ENCODE results near the gene AUTS2. TPM values are rescaled to one million over a fixed set of nuclear protein-coding genes. Genes with fewer than 3 reads are reported as not detected.

AUTS2 gene
- total RNA-seq, 4 donors from 2014 or later = 29.8 to 114 (median 59.4) TPM

DNA sequence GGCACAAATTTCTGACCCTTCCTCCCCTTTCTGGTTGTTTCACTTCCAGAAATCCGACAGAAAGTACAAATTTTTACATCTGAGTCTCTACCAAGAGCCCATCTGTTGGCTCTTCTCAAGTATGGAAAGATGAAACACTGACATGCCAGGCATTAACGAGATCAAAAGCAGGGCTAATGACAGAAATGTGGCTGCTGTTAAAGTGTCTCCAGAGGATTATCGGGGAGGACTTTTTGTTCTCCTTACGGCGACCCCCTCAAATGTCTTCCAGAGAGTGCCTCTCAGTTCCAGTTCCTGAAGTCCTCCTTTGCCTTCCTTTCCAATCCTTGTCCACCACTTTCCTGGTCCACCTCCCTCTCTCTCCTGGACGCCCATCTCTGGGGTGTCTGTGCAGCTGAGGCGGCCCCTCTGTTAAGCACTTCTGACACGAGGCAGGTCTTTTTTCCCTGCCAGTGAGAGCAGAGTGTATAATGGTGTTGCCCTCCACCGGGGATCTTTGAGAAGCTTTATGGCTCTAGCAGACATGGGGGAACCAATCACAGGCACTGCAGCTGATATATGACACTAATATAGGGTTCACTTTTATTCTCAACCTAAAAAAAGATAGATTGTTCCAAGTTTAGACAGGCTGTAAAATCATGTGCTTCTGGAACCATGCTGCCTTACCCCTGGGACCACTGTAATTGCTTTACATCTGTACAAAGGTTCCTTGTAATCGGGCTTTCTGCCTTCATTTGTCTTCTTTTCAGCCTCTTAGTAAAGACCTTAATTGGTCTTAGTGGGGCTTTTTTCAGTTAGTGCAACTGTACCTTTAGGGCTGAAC lies 757.1 kb downstream of the AUTS2 start:
- no peak overlapping the region for H3K27ac ChIP-seq
- intact Hi-C loops (cut with DNase I; ENCODE audit: low total_unique reads) (no loop called here), in situ Hi-C loops (cut with MboI; ENCODE audit: low pct_ligation_motif_present in 1 of 4, low pct_unique_long_range_greater_than_20kb in 1 of 4, low sequenced_read_pairs in 3 of 4) (no loop called here)
- peaks cover 0 to 36% (median 11%) of the 10 kb centered on the region in 4 donors for H3K4me1 ChIP-seq
- no peak for DNase-seq
- H3K4me3 ChIP-seq = no peak overlapping the region
- 75 to 77% methylated on average over 5 to 10 of the region's 10 CpGs for WGBS, 2 donors (ENCODE audit: low coverage in 1 of 2)
- no peaks in the 10 kb centered on the region for H3K36me3 ChIP-seq
- no peaks in the 10 kb centered on the region for H3K9me3 ChIP-seq
- TF ChIP-seq POLR2AphosphoS5 (IDR thresholded peaks at IDR 0.05) (no peak), POLR2A (IDR thresholded peaks at IDR 0.05) (no peak), EP300 (IDR thresholded peaks at IDR 0.05; ENCODE audit: low read depth) (no peak)
- TF ChIP-seq, protein P1, sequence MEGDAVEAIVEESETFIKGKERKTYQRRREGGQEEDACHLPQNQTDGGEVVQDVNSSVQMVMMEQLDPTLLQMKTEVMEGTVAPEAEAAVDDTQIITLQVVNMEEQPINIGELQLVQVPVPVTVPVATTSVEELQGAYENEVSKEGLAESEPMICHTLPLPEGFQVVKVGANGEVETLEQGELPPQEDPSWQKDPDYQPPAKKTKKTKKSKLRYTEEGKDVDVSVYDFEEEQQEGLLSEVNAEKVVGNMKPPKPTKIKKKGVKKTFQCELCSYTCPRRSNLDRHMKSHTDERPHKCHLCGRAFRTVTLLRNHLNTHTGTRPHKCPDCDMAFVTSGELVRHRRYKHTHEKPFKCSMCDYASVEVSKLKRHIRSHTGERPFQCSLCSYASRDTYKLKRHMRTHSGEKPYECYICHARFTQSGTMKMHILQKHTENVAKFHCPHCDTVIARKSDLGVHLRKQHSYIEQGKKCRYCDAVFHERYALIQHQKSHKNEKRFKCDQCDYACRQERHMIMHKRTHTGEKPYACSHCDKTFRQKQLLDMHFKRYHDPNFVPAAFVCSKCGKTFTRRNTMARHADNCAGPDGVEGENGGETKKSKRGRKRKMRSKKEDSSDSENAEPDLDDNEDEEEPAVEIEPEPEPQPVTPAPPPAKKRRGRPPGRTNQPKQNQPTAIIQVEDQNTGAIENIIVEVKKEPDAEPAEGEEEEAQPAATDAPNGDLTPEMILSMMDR (IDR thresholded peaks at IDR 0.05) = no peak
- H3K27me3 ChIP-seq = no peaks in the 10 kb centered on the region

GRCh38 chr7:70356085-70356786 lies 758.0 kb downstream of the AUTS2 start:
- Histone ChIP-seq H3K36me3 (no peaks in the 10 kb centered on the region), H3K4me3 (no peak overlapping the region), H3K27me3 (no peaks in the 10 kb centered on the region), H3K9me3 (no peaks in the 10 kb centered on the region), H3K27ac (no peak overlapping the region), H3K4me1 (peaks cover 0 to 36% (median 11%) of the 10 kb centered on the region in 4 donors)
- no peak for TF ChIP-seq EP300 (IDR thresholded peaks at IDR 0.05; ENCODE audit: low read depth)
- no peak for DNase-seq
- 29 to 53% methylated on average over 1 of the region's 1 CpG for WGBS, 2 donors (ENCODE audit: low coverage in 1 of 2)
- intact Hi-C loops (cut with DNase I; ENCODE audit: low total_unique reads) (no loop called here), in situ Hi-C loops (cut with MboI; ENCODE audit: low pct_ligation_motif_present in 1 of 4, low pct_unique_long_range_greater_than_20kb in 1 of 4, low sequenced_read_pairs in 3 of 4) (no loop called here)

DNA sequence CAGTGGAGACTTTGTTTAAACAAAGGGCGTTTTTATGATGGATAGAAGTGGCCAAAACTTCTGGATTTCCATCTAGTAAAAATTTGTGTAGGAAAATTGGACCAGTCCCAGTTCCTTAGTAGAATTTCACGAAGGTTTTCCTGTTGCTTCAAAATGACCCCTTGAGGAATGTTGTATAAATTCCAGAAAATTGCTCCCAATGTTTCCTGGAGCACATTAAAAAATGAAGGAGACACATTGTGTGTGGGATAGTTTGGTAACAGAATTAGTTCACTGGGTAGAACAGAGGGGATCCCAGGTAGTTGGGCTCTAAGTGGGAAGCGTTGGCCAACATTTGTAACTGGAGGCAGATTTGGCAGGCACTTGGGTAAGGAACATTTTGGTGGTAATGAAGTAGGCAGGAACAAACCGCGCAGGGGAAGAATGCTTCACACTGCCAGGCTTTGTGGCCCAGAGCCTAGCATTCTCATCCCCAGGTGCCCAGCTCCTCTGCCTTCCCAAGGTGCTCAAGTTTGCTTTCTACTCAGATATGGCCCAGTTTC lies 758.6 kb downstream of the AUTS2 start:
- Histone ChIP-seq H3K4me3 (no peak overlapping the region), H3K4me1 (peaks cover 0 to 36% (median 11%) of the 10 kb centered on the region in 4 donors), H3K9me3 (no peaks in the 10 kb centered on the region), H3K27me3 (no peaks in the 10 kb centered on the region), H3K36me3 (no peaks in the 10 kb centered on the region), H3K27ac (no peak overlapping the region)
- intact Hi-C loops (cut with DNase I; ENCODE audit: low total_unique reads) = no loop called here
- TF ChIP-seq EP300 (IDR thresholded peaks at IDR 0.05; ENCODE audit: low read depth) (no peak), POLR2AphosphoS5 (IDR thresholded peaks at IDR 0.05) (no peak), POLR2A (IDR thresholded peaks at IDR 0.05) (no peak)
- TF ChIP-seq, protein P1 (IDR thresholded peaks at IDR 0.05) = no peak
- no peak for DNase-seq
- in situ Hi-C loops (cut with MboI; ENCODE audit: low pct_ligation_motif_present in 1 of 4, low pct_unique_long_range_greater_than_20kb in 1 of 4, low sequenced_read_pairs in 3 of 4) = no loop called here
- 53 to 64% methylated on average over 5 of the region's 5 CpGs for WGBS, 2 donors (ENCODE audit: low coverage in 1 of 2)

- intact Hi-C loops (cut with DNase I; ENCODE audit: low total_unique reads) = no loop called here
- H3K27ac ChIP-seq = no peak overlapping the region
These were observed 762.3 kb downstream of the AUTS2 start for GRCh38 chr7:70360557-70360956.

More at GRCh38 chr7:70360557-70360956, 762.3 kb downstream of the AUTS2 start:
- peaks cover 0 to 12% (median 9%) of the 10 kb centered on the region in 4 donors for H3K4me1 ChIP-seq
- H3K36me3 ChIP-seq = no peaks in the 10 kb centered on the region
- TF ChIP-seq EP300 (IDR thresholded peaks at IDR 0.05; ENCODE audit: low read depth) = no peak
- TF ChIP-seq POLR2AphosphoS5 (IDR thresholded peaks at IDR 0.05) = no peak
- TF ChIP-seq POLR2A (IDR thresholded peaks at IDR 0.05) = no peak
- TF ChIP-seq, protein P1 (IDR thresholded peaks at IDR 0.05) = no peak
- no peaks in the 10 kb centered on the region for H3K27me3 ChIP-seq
- H3K4me3 ChIP-seq = no peak overlapping the region
- WGBS, 2 donors (ENCODE audit: low coverage in 1 of 2) = 94 to 95% methylated on average over 2 to 4 of the region's 4 CpGs
- in situ Hi-C loops (cut with MboI; ENCODE audit: low pct_ligation_motif_present in 1 of 4, low pct_unique_long_range_greater_than_20kb in 1 of 4, low sequenced_read_pairs in 3 of 4) = no loop called here
- no peaks in the 10 kb centered on the region for H3K9me3 ChIP-seq
- DNase-seq = no peak
